Mucosa of rectum (tissue), 2 donors: ENCODE data around the gene NPW.

Experiments
- H3K27ac ChIP-seq, 2 donors: one replicate each; pipeline ENCODE4 v1.7.0; 2013; ENCODE audit warnings: inconsistent platforms in 2 of 2, low read depth in 2 of 2, low read length in 2 of 2
- H3K27me3 ChIP-seq, 2 donors: one replicate each; pipeline ENCODE4 v1.7.0; 2013; ENCODE audit warnings: low read length in 2 of 2; ENCODE audit not compliant: control insufficient read depth in 2 of 2, insufficient read depth in 2 of 2
- H3K36me3 ChIP-seq, 2 donors: one replicate each; pipeline ENCODE4 v1.7.0; 2013; ENCODE audit warnings: low read length in 2 of 2; ENCODE audit not compliant: control insufficient read depth in 2 of 2, insufficient read depth in 2 of 2
- H3K4me1 ChIP-seq, 2 donors: one replicate each; pipeline ENCODE4 v1.7.0; 2013; ENCODE audit warnings: low read length in 2 of 2, mild to moderate bottlenecking in 1 of 2; ENCODE audit not compliant: control insufficient read depth in 2 of 2, insufficient read depth in 2 of 2
- H3K4me3 ChIP-seq, 2 donors: one replicate each; pipeline ENCODE4 v1.7.0; 2013; ENCODE audit warnings: low read length in 2 of 2
- H3K9ac ChIP-seq, 2 donors: one replicate each; pipeline ENCODE4 v1.7.0; 2013; ENCODE audit warnings: low read length in 2 of 2, low read depth in 1 of 2, mild to moderate bottlenecking in 1 of 2
- H3K9me3 ChIP-seq, 2 donors: one replicate each; pipeline ENCODE4 v1.7.0; 2013; ENCODE audit warnings: low read length in 2 of 2; ENCODE audit not compliant: control insufficient read depth in 2 of 2
- donor health status: healthy.
- donor health status: Normal muscosa, but diverticular disease.

The NPW gene

GRCh38 chr16:1977875-1978268 lies 41.7 kb upstream of the NPW start:
- H3K4me3 ChIP-seq, result no peak overlapping the region
- H3K36me3 ChIP-seq, result peaks cover 37 to 38% of the 10 kb centered on the region in 2 donors
- peaks cover 0 to 14% of the 10 kb centered on the region in 2 donors for H3K27me3 ChIP-seq
- H3K4me1 ChIP-seq, result peaks cover 32 to 43% of the 10 kb centered on the region in 2 donors
- H3K9ac ChIP-seq, result no peak overlapping the region
- H3K27ac ChIP-seq, result no peak overlapping the region
- no peaks in the 10 kb centered on the region for H3K9me3 ChIP-seq

- no peaks in the 10 kb centered on the region for H3K9me3 ChIP-seq
- H3K36me3 ChIP-seq, result peaks cover 37 to 38% of the 10 kb centered on the region in 2 donors
- peak overlapping the region; percentile 47 to 86 for H3K9ac ChIP-seq
- H3K27me3 ChIP-seq, result peaks cover 0 to 14% of the 10 kb centered on the region in 2 donors
- peaks cover 39 to 49% of the 10 kb centered on the region in 2 donors for H3K4me1 ChIP-seq
- H3K27ac ChIP-seq, result peak overlapping the region; percentile 96 to 98
- peak overlapping the region; percentile 54 to 61 for H3K4me3 ChIP-seq
Observed at GRCh38 chr16:1978476-1979120, 41.0 kb upstream of the NPW start.

- H3K27me3 ChIP-seq, result peaks cover 0 to 14% of the 10 kb centered on the region in 2 donors
- peak overlapping the region; percentile 70 to 86 for H3K9ac ChIP-seq
Observed at GRCh38 chr16:1979271-1980029, 40.1 kb upstream of the NPW start.

GRCh38 chr16:1980030-1980769 lies 39.4 kb upstream of the NPW start:
- Histone ChIP-seq H3K27me3 (peaks cover 0 to 14% of the 10 kb centered on the region in 2 donors), H3K4me3 (peak overlapping the region; percentile 57 to 61), H3K4me1 (peaks cover 46 to 56% of the 10 kb centered on the region in 2 donors), H3K9ac (peak overlapping the region; percentile 70 to 86), H3K27ac (peak overlapping the region; percentile 96 to 98), H3K9me3 (no peaks in the 10 kb centered on the region), H3K36me3 (peaks cover 28 to 29% of the 10 kb centered on the region in 2 donors)

More at GRCh38 chr16:1979271-1980029, 40.1 kb upstream of the NPW start:
- Histone ChIP-seq H3K9me3 (no peaks in the 10 kb centered on the region), H3K4me1 (peaks cover 40 to 50% of the 10 kb centered on the region in 2 donors), H3K4me3 (peak overlapping the region; percentile 57 to 61), H3K36me3 (peaks cover 35 to 36% of the 10 kb centered on the region in 2 donors), H3K27ac (peak overlapping the region; percentile 96 to 98)

- Histone ChIP-seq H3K27me3 (peaks cover 0 to 14% of the 10 kb centered on the region in 2 donors), H3K4me3 (peak overlapping the region; percentile 57 to 61), H3K9me3 (no peaks in the 10 kb centered on the region), H3K36me3 (peaks cover 24% of the 10 kb centered on the region in 2 donors), H3K4me1 (peaks cover 51 to 61% of the 10 kb centered on the region in 2 donors), H3K27ac (peak overlapping the region; percentile 96 to 98), H3K9ac (peak overlapping the region; percentile 66 to 86)
Observed at GRCh38 chr16:1980770-1981087, 38.9 kb upstream of the NPW start.

- peak within 1 kb of the TSS; percentile 96 to 98 for H3K27ac ChIP-seq
- peak within 1 kb of the TSS; percentile 66 to 86 for H3K9ac ChIP-seq
- H3K4me3 ChIP-seq, result peak within 1 kb of the TSS; percentile 57 to 61
- peaks cover 0 to 14% of the 10 kb centered on the region in 2 donors for H3K27me3 ChIP-seq
- peaks cover 58 to 68% of the 10 kb centered on the region in 2 donors for H3K4me1 ChIP-seq
- H3K9me3 ChIP-seq, result no peaks in the 10 kb centered on the region
- H3K36me3 ChIP-seq, result peaks cover 24% of the 10 kb centered on the region in 2 donors
Observed at GRCh38 chr16:1981398-1981836, 38.2 kb upstream of the NPW start, which contains the start of gene NOXO1. NOXO1 (minus strand) TSS chr16:1981469; CDS start chr16:1981179, 290 bp downstream.

- peaks cover 0 to 14% of the 10 kb centered on the region in 2 donors for H3K27me3 ChIP-seq
- H3K4me3 ChIP-seq, result peak overlapping the region; percentile 29 to 57
- peaks cover 58 to 72% of the 10 kb centered on the region in 2 donors for H3K4me1 ChIP-seq
- peak overlapping the region; percentile 15 to 86 for H3K9ac ChIP-seq
- no peaks in the 10 kb centered on the region for H3K9me3 ChIP-seq
- H3K36me3 ChIP-seq, result peaks cover 24% of the 10 kb centered on the region in 2 donors
- H3K27ac ChIP-seq, result peak overlapping the region; percentile 96 to 98
Observed at GRCh38 chr16:1982013-1982433, 37.6 kb upstream of the NPW start.

- Histone ChIP-seq H3K9me3 (no peaks in the 10 kb centered on the region), H3K36me3 (peaks cover 18 to 19% of the 10 kb centered on the region in 2 donors), H3K27ac (peak overlapping the region; percentile 96 to 98), H3K27me3 (peaks cover 0 to 14% of the 10 kb centered on the region in 2 donors), H3K9ac (peak overlapping the region; percentile 72 to 86), H3K4me1 (peaks cover 57 to 72% of the 10 kb centered on the region in 2 donors), H3K4me3 (peak overlapping the region; percentile 68 to 76)
Observed at GRCh38 chr16:1982991-1983543, 36.5 kb upstream of the NPW start.

- H3K27ac ChIP-seq, result peak within 1 kb of the TSS; percentile 96 to 98
- H3K27me3 ChIP-seq, result peaks cover 2 to 19% of the 10 kb centered on the region in 2 donors
Observed at GRCh38 chr16:1983544-1984346, 35.8 kb upstream of the NPW start, which contains the start of gene GFER. GFER (plus strand) TSS chr16:1984193; CDS start chr16:1984219, 26 bp downstream.

More at GRCh38 chr16:1983544-1984346, 35.8 kb upstream of the NPW start, which contains the start of gene GFER:
- Histone ChIP-seq H3K4me3 (peak within 1 kb of the TSS; percentile 68 to 76), H3K9me3 (no peaks in the 10 kb centered on the region), H3K4me1 (peaks cover 54 to 68% of the 10 kb centered on the region in 2 donors), H3K36me3 (peaks cover 14 to 16% of the 10 kb centered on the region in 2 donors), H3K9ac (peak within 1 kb of the TSS; percentile 79 to 86)
